ENCODE measurements around the gene AP1S3.
"Not testable (repeated sequence)": the region's sequence is repeated elsewhere in the genome, so short reads cannot be mapped to it uniquely, and the experiment has no call there.

The AP1S3 gene

GRCh38 chr2:223762853-223763252 lies 74.5 kb downstream of the AP1S3 start:
- Mint-ChIP-seq H3K4me3 (no peak overlapping the region), H3K27ac (peak overlapping the region in 2 of 3 experiments; percentile 65 to 79), H3K9me3 (peaks cover 5% of the 10 kb centered on the region), H3K36me3 (ENCODE audit: low read depth) (peaks cover 5% of the 10 kb centered on the region), H3K4me1 (peaks cover 17% of the 10 kb centered on the region), H3K27me3 (ENCODE audit: low read depth) (no peaks in the 10 kb centered on the region)
- TF ChIP-seq CTCF (IDR thresholded peaks at IDR 0.05; ENCODE audit: unreplicated experiment in 3 of 3): no peak

- H3K27me3 Mint-ChIP-seq (ENCODE audit: low read depth); H3K27ac Mint-ChIP-seq; H3K36me3 Mint-ChIP-seq (ENCODE audit: low read depth); H3K9me3 Mint-ChIP-seq; H3K4me3 Mint-ChIP-seq: not testable (repeated sequence)
- H3K4me1 Mint-ChIP-seq: peaks cover 17% of the 10 kb centered on the region
These were observed 75.6 kb downstream of the AP1S3 start for GRCh38 chr2:223761746-223762145.

- H3K27me3 Mint-ChIP-seq (ENCODE audit: low read depth): no peaks in the 10 kb centered on the region
- no peak overlapping the region for H3K27ac Mint-ChIP-seq
- H3K4me1 Mint-ChIP-seq: peaks cover 17% of the 10 kb centered on the region
- no peak overlapping the region for H3K4me3 Mint-ChIP-seq
- H3K36me3 Mint-ChIP-seq (ENCODE audit: low read depth): no peaks in the 10 kb centered on the region
- no peaks in the 10 kb centered on the region for H3K9me3 Mint-ChIP-seq
- TF ChIP-seq CTCF (IDR thresholded peaks at IDR 0.05; ENCODE audit: unreplicated experiment in 3 of 3): no peak
These were observed 76.4 kb downstream of the AP1S3 start for GRCh38 chr2:223760838-223761502.

GRCh38 chr2:223759569-223760430 lies 77.6 kb downstream of the AP1S3 start:
- Mint-ChIP-seq H3K27ac (peak overlapping the region in 2 of 3 experiments; percentile 45 to 74), H3K9me3 (no peaks in the 10 kb centered on the region), H3K36me3 (ENCODE audit: low read depth) (no peaks in the 10 kb centered on the region), H3K27me3 (ENCODE audit: low read depth) (no peaks in the 10 kb centered on the region), H3K4me3 (no peak overlapping the region), H3K4me1 (peaks cover 8% of the 10 kb centered on the region)
- TF ChIP-seq CTCF (IDR thresholded peaks at IDR 0.05; ENCODE audit: unreplicated experiment in 3 of 3): no peak

GRCh38 chr2:223758131-223758840 lies 79.1 kb downstream of the AP1S3 start:
- H3K4me3 Mint-ChIP-seq: no peak overlapping the region
- H3K27me3 Mint-ChIP-seq (ENCODE audit: low read depth): no peaks in the 10 kb centered on the region
- H3K4me1 Mint-ChIP-seq: peaks cover 8% of the 10 kb centered on the region
- H3K9me3 Mint-ChIP-seq: no peaks in the 10 kb centered on the region
- no peak for TF ChIP-seq CTCF (IDR thresholded peaks at IDR 0.05; ENCODE audit: unreplicated experiment in 3 of 3)
- H3K36me3 Mint-ChIP-seq (ENCODE audit: low read depth): no peaks in the 10 kb centered on the region
- no peak overlapping the region for H3K27ac Mint-ChIP-seq

GRCh38 chr2:223753940-223754339 lies 83.4 kb downstream of the AP1S3 start:
- H3K27ac Mint-ChIP-seq: no peak overlapping the region
- H3K9me3 Mint-ChIP-seq: no peaks in the 10 kb centered on the region
- H3K36me3 Mint-ChIP-seq (ENCODE audit: low read depth): no peaks in the 10 kb centered on the region
- H3K27me3 Mint-ChIP-seq (ENCODE audit: low read depth): no peaks in the 10 kb centered on the region
- no peaks in the 10 kb centered on the region for H3K4me1 Mint-ChIP-seq
- TF ChIP-seq CTCF (IDR thresholded peaks at IDR 0.05; ENCODE audit: unreplicated experiment in 3 of 3): no peak
- H3K4me3 Mint-ChIP-seq: no peak overlapping the region
